Right lobe of liver (tissue), 6 donors: ENCODE data around the gene NUB1. TPM values are rescaled to one million over a fixed set of nuclear protein-coding genes. Genes with fewer than 3 reads are reported as not detected.

Experiments used
- ATAC-seq, 4 donors: fragments of 200-7000 bp; cut with Tn5 transposase; one replicate each; pipeline ENCODE4 v1.9.1; 2020; ENCODE audit warnings: mild to moderate bottlenecking in 4 of 4, moderate library complexity in 4 of 4
- DNase-seq, 3 donors: peaks; one replicate each; pipeline ENCODE4 v3.0.0-alpha.2; 2020
- H3K27ac ChIP-seq, 3 donors: fragments of 200-600 bp; one replicate each; pipeline ENCODE4 v1.8.0; 2022
- H3K27me3 ChIP-seq, 2 donors: fragments of 200-600 bp; one replicate each; pipeline ENCODE4 v1.8.0; 2022
- H3K36me3 ChIP-seq, 4 donors: fragments of 200-600 bp; sonication (generic) in 1 of 4; one replicate each; pipeline versions ENCODE4 v1.5.1 to v1.8.0; 2017 to 2022; ENCODE audit warnings: control low read depth in 1 of 4
- H3K4me1 ChIP-seq, 4 donors: fragments of 200-600 bp; sonication (generic) in 1 of 4; one replicate each; pipeline versions ENCODE4 v1.5.1 to v1.8.0; 2017 to 2022; ENCODE audit warnings: control low read depth in 1 of 4
- H3K4me3 ChIP-seq, 3 donors: fragments of 200-600 bp; one replicate each; pipeline ENCODE4 v1.8.0; 2022
- H3K9me3 ChIP-seq, 4 donors: fragments of 200-600 bp; sonication (generic) in 1 of 4; one replicate each; pipeline versions ENCODE4 v1.5.1 to v1.8.0; 2017 to 2022; ENCODE audit warnings: control low read depth in 1 of 4
- POLR2A ChIP-seq: fragments of 450-650 bp; IDR thresholded peaks from one replicate; pipeline ENCODE4 v1.6.1; 2017; ENCODE audit warnings: antibody characterized with exemption, mild to moderate bottlenecking
- WGBS: methylation state at CpG from one replicate; pipeline ENCODE4 v1.1.6; 2018; ENCODE audit warnings: low coverage, low lambda C conversion rate; ENCODE audit not compliant: insufficient coverage; ENCODE audit errors: missing lambda C conversion rate; 5-methylcytosine and 5-hydroxymethylcytosine counted together
- intact Hi-C, 2 donors: fragments of 100-400 bp; cut with DNase I; formaldehyde crosslinking; loops; one replicate each; pipeline versions ENCODE4 v1.11.2 to v1.14.1; 2022
- total RNA-seq, 6 experiments: library from RNA; depleted of rRNA in 2 of 6; stranded (reverse); fragments of >200 nt in 2 of 6; fragmentation: NEBNext Ultra II Directional in 3 of 6; extraction: Animal tissue kit (Norgen Biotek cat#: 25700) in 3 of 6; gene quantifications; one replicate each; pipeline versions ENCODE4 v1.1.0 to v1.2.4, GENCODE V29; 2016 to 2023
- TF ChIP-seq, protein P1 (sequence below), 4 donors: fragments of 200-600 bp in 3 of 4; fragments of 450-650 bp in 1 of 4; IDR thresholded peaks; one replicate each; pipeline versions ENCODE4 v1.5.1 to v1.8.0; 2016 to 2022; ENCODE audit warnings: antibody characterized with exemption in 4 of 4, mild to moderate bottlenecking in 2 of 4
- donor health status: DM: no; HTN: yes; CAD: no.
- donor health status: DM: no; HTN: no; CAD: no.
- donor health status: DM: no; HTN: no; CAD: no.
- donor health status: DM: no; HTN: yes; CAD: no.
- donor health status: DM: no; HTN: yes; CAD: no.

Gene NUB1
- total RNA-seq, 6 experiments from 2014 or later, result 21.1 to 31.3 (median 26.2) TPM

DNA sequence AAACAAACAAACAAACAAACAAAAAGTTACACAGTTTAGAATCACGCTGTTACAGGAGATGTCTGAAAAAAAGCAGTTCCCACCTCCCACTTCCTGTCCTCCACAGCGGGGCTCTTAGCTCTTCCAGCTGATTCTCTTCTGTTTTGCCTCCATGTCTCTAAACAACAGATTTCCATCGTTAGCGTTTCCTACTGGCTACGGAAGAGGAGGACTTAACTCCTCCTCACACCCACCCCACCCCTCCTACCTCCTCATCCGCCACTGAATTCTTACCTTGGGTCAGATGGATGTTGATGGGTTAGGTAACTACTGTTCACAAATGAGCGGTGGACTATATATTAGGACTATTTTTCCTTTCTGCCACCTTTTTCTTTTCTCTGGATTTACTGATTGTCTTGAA, 36.8 kb upstream of the NUB1 start:
- Histone ChIP-seq H3K36me3 (no peaks in the 10 kb centered on the region), H3K27me3 (peaks cover 0 to 11% of the 10 kb centered on the region in 2 donors), H3K4me1 (peaks cover 0 to 8% (median 0%) of the 10 kb centered on the region in 4 donors), H3K9me3 (no peaks in the 10 kb centered on the region), H3K27ac (no peak overlapping the region), H3K4me3 (no peak overlapping the region)
- DNase-seq (no peak), ATAC-seq (peak in 1 of 4 donors; percentile 9)
- intact Hi-C loops, result loop anchor here (5.0 to 10.0 kb wide), 3 partner anchors 47 to 150 kb away; no protein-coding TSS in a partner anchor
- TF ChIP-seq, protein P1, sequence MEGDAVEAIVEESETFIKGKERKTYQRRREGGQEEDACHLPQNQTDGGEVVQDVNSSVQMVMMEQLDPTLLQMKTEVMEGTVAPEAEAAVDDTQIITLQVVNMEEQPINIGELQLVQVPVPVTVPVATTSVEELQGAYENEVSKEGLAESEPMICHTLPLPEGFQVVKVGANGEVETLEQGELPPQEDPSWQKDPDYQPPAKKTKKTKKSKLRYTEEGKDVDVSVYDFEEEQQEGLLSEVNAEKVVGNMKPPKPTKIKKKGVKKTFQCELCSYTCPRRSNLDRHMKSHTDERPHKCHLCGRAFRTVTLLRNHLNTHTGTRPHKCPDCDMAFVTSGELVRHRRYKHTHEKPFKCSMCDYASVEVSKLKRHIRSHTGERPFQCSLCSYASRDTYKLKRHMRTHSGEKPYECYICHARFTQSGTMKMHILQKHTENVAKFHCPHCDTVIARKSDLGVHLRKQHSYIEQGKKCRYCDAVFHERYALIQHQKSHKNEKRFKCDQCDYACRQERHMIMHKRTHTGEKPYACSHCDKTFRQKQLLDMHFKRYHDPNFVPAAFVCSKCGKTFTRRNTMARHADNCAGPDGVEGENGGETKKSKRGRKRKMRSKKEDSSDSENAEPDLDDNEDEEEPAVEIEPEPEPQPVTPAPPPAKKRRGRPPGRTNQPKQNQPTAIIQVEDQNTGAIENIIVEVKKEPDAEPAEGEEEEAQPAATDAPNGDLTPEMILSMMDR (IDR thresholded peaks at IDR 0.05), result no peak
- TF ChIP-seq POLR2A, result no peak
- WGBS, result 21% methylated on average over 7 of the region's 7 CpGs

DNA sequence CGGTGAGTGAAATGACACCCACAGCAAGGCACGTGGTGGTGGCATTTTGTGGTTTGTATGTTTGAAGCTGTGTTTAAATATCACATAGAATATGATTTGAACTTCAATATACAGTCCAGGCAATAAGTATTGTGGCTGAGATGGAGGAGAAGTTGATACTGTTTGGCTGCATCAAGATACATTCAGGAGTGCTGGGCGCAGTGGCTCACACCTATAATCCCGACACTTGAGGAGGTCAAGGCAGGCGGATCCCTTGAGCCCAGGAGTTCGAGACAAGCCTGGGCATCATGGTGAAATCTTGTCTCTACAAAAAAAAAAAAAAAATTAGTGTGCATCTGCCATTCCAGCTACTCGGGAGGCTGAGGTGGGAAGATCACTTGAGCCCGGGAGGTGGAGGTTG, 35.2 kb upstream of the NUB1 start:
- Histone ChIP-seq H3K27ac (no peak overlapping the region), H3K27me3 (peaks cover 0 to 11% of the 10 kb centered on the region in 2 donors), H3K9me3 (peaks cover 0 to 1% (median 0%) of the 10 kb centered on the region in 4 donors), H3K4me3 (no peak overlapping the region), H3K36me3 (no peaks in the 10 kb centered on the region), H3K4me1 (peaks cover 0 to 8% (median 0%) of the 10 kb centered on the region in 4 donors)
- DNase-seq (no peak), ATAC-seq (no peak)
- intact Hi-C loops, result loop anchor here (5.0 to 10.0 kb wide), 3 partner anchors 46 to 148 kb away; no protein-coding TSS in a partner anchor
- WGBS, result 65% methylated on average over 5 of the region's 8 CpGs
- TF ChIP-seq, protein P1 (IDR thresholded peaks at IDR 0.05), result no peak
- no peak for TF ChIP-seq POLR2A

DNA sequence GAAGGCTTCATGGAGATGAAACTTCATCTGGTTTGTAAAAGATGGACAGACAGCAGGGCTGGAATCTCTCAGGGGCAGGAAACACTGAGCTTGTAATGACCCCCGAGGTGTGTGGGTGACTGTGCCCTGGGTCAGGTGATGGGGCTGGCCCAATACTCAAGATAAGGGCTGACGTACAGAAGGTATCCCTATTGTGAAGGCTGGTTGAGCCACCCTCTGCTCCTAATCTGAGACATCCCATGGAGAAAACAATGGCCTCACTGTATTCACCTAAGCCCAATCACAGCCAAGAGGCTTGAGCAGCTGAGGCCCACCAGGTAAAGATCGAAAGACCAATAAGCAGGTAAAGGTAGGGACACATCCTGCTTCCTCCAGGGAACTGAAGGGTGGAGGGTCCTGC, 34.8 kb upstream of the NUB1 start:
- TF ChIP-seq, protein P1 (IDR thresholded peaks at IDR 0.05), result no peak
- no peak for TF ChIP-seq POLR2A
- ATAC-seq, result no peak

DNA sequence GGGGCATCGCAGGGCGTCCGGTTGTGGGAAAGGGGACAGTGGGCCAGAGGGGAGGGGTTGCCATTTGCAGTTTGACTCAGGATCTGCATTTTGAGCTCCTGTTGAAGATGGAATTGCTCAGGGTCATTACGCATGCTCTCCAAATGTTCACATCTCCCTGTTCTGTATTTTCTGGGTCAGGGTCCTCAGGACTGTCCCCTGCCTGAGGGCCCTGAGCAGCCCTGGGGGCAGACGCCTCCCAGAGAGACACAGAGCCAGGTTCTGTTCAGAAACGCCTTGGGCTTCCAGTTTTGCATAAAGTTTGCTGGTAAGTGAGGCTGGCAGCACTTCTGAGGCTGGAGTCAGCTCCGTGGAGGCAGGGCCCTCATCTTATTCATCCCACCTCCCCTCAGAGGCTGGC, 34.1 kb upstream of the NUB1 start:
- Histone ChIP-seq H3K4me1 (peaks cover 0 to 8% (median 0%) of the 10 kb centered on the region in 4 donors), H3K36me3 (no peaks in the 10 kb centered on the region), H3K9me3 (peaks cover 0 to 3% (median 0%) of the 10 kb centered on the region in 4 donors), H3K27me3 (peaks cover 0 to 11% of the 10 kb centered on the region in 2 donors), H3K27ac (no peak overlapping the region), H3K4me3 (no peak overlapping the region)
- ATAC-seq (no peak), DNase-seq (peak in 1 of 3 donors; percentile 8)
- intact Hi-C loops, result loop anchor here (5.0 to 10.0 kb wide), 3 partner anchors 45 to 147 kb away; no protein-coding TSS in a partner anchor
- TF ChIP-seq, protein P1 (IDR thresholded peaks at IDR 0.05), result no peak
- TF ChIP-seq POLR2A, result no peak
- WGBS, result 70% methylated on average over 2 of the region's 7 CpGs

More for the DNA sequence above, 34.8 kb upstream of the NUB1 start:
- WGBS, result 48% methylated on average over 3 of the region's 3 CpGs
- Histone ChIP-seq H3K9me3 (peaks cover 0 to 3% (median 0%) of the 10 kb centered on the region in 4 donors), H3K4me1 (peaks cover 0 to 8% (median 0%) of the 10 kb centered on the region in 4 donors), H3K27me3 (peaks cover 0 to 11% of the 10 kb centered on the region in 2 donors), H3K27ac (no peak overlapping the region), H3K4me3 (no peak overlapping the region), H3K36me3 (no peaks in the 10 kb centered on the region)
- intact Hi-C loops, result loop anchor here (5.0 to 10.0 kb wide), 3 partner anchors 45 to 148 kb away; no protein-coding TSS in a partner anchor
- DNase-seq, result no peak
